ENCODE measurements around the gene SEC11A. TPM values are rescaled to one million over a fixed set of nuclear protein-coding genes. Genes with fewer than 3 reads are reported as not detected.
"Not testable (repeated sequence)": the region's sequence is repeated elsewhere in the genome, so short reads cannot be mapped to it uniquely, and the experiment has no call there.

Gene SEC11A
- total and polyA plus RNA-seq, 4 donors, result 56.7 to 90.2 (median 71.3) TPM

- TF ChIP-seq EGR1 (IDR thresholded peaks at IDR 0.05; ENCODE audit: low read depth in 2 of 2), result no peak
Observed at GRCh38 chr15:84752195-84752594, 36.3 kb upstream of the SEC11A start (continued).

GRCh38 chr15:84751721-84752120 lies 35.8 kb upstream of the SEC11A start:
- 70% methylated on average over 6 of the region's 6 CpGs for WGBS
- not testable (repeated sequence) for H3K4me3 ChIP-seq (ENCODE audit: low read depth in 1 of 3, low read length in 3 of 3); H3K9ac ChIP-seq (ENCODE audit: low read depth in 1 of 2, low read length in 2 of 2); H3K27me3 ChIP-seq (ENCODE audit: control insufficient read depth in 4 of 4, insufficient read depth in 4 of 4, low read length in 3 of 4); DNase-seq (ENCODE audit: low spot score); H3K9me3 ChIP-seq (ENCODE audit: control insufficient read depth in 4 of 4, low read length in 3 of 4); H3K36me3 ChIP-seq (ENCODE audit: control insufficient read depth in 4 of 4, insufficient read depth in 3 of 4, low read depth in 1 of 4, low read length in 3 of 4)
- peak overlapping the region in 1 of 2 donors; percentile 63 for H3K27ac ChIP-seq (ENCODE audit: low read depth in 1 of 2, low read length in 2 of 2)
- H3K4me1 ChIP-seq (ENCODE audit: control insufficient read depth in 4 of 4, insufficient read depth in 4 of 4, low read length in 3 of 4), result peaks cover 26 to 75% (median 57%) of the 10 kb centered on the region in 4 donors

DNA sequence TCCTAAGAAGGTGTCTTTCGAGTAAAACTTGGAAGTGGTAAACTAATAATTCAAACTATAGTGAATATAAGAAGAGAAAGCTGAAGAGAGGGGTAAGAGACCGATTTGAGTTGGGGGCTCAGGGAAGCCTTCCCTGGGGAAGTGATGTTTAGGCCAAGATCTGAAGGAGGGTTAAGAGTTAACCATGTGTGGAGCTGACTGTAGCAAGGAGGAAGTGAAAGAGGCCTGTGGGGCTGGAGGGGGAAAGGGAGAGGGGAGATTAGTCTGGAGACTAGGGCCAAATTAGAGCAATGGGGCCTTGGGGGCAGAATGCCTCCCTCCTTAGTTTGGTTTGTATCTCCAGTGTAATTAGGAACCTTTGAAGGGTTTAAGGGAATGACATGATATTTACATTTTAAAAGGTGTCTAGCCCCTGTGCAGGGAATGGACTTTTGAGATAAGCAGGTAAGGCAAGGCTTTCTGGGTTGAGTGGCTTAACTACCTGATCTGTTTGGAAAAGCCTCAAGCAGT lies 34.7 kb upstream of the SEC11A start:
- DNase-seq (ENCODE audit: low spot score), result no peak

GRCh38 chr15:84749111-84749991 lies 33.4 kb upstream of the SEC11A start:
- H3K9me3 ChIP-seq (ENCODE audit: control insufficient read depth in 4 of 4, low read length in 3 of 4), result no peaks in the 10 kb centered on the region
- peak overlapping the region; percentile 98 to 99 for H3K27ac ChIP-seq (ENCODE audit: low read depth in 1 of 2, low read length in 2 of 2)
- peaks cover 16 to 60% (median 41%) of the 10 kb centered on the region in 4 donors for H3K4me1 ChIP-seq (ENCODE audit: control insufficient read depth in 4 of 4, insufficient read depth in 4 of 4, low read length in 3 of 4)
- WGBS, result under 1% methylated on average over 15 of the region's 15 CpGs
- peak overlapping the region; percentile 91 to 93 for H3K9ac ChIP-seq (ENCODE audit: low read depth in 1 of 2, low read length in 2 of 2)
- peak overlapping the region; percentile 75 to 94 (median 88) for H3K4me3 ChIP-seq (ENCODE audit: low read depth in 1 of 3, low read length in 3 of 3)
- DNase-seq (ENCODE audit: low spot score), result peak; percentile 64
- no peaks in the 10 kb centered on the region for H3K36me3 ChIP-seq (ENCODE audit: control insufficient read depth in 4 of 4, insufficient read depth in 3 of 4, low read depth in 1 of 4, low read length in 3 of 4)
- peak; percentile 12 for TF ChIP-seq SP1 (IDR thresholded peaks at IDR 0.05)
- TF ChIP-seq, protein P1, sequence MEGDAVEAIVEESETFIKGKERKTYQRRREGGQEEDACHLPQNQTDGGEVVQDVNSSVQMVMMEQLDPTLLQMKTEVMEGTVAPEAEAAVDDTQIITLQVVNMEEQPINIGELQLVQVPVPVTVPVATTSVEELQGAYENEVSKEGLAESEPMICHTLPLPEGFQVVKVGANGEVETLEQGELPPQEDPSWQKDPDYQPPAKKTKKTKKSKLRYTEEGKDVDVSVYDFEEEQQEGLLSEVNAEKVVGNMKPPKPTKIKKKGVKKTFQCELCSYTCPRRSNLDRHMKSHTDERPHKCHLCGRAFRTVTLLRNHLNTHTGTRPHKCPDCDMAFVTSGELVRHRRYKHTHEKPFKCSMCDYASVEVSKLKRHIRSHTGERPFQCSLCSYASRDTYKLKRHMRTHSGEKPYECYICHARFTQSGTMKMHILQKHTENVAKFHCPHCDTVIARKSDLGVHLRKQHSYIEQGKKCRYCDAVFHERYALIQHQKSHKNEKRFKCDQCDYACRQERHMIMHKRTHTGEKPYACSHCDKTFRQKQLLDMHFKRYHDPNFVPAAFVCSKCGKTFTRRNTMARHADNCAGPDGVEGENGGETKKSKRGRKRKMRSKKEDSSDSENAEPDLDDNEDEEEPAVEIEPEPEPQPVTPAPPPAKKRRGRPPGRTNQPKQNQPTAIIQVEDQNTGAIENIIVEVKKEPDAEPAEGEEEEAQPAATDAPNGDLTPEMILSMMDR (IDR thresholded peaks at IDR 0.05; ENCODE audit: low read depth, low read length, missing input control), result no peak
- no peak for TF ChIP-seq FOXA2 (IDR thresholded peaks at IDR 0.05)
- TF ChIP-seq MAX (IDR thresholded peaks at IDR 0.05), result no peak
- no peak for TF ChIP-seq YY1 (IDR thresholded peaks at IDR 0.05)
- TF ChIP-seq RXRA (IDR thresholded peaks at IDR 0.05), result peak; percentile 64 to 73
- peak; percentile 80 for TF ChIP-seq REST (IDR thresholded peaks at IDR 0.05)
- TF ChIP-seq NR2F2 (IDR thresholded peaks at IDR 0.05), result peak; percentile 14
- TF ChIP-seq FOXA1 (IDR thresholded peaks at IDR 0.05), result no peak
- TF ChIP-seq EGR1 (IDR thresholded peaks at IDR 0.05; ENCODE audit: low read depth in 2 of 2), result no peak
- TF ChIP-seq HNF4A (conservative IDR thresholded peaks at IDR 0.05), result peak; percentile 36 to 49
- no peak for TF ChIP-seq GABPA (IDR thresholded peaks at IDR 0.05 in 1 of 2, conservative IDR thresholded peaks at IDR 0.05 in 1 of 2)
- no peaks in the 10 kb centered on the region for H3K27me3 ChIP-seq (ENCODE audit: control insufficient read depth in 4 of 4, insufficient read depth in 4 of 4, low read length in 3 of 4)

More for the DNA sequence above, 34.7 kb upstream of the SEC11A start:
- 42% methylated on average over 2 of the region's 2 CpGs for WGBS
- no peak for TF ChIP-seq HNF4A (conservative IDR thresholded peaks at IDR 0.05)
- TF ChIP-seq SP1 (IDR thresholded peaks at IDR 0.05), result no peak
- TF ChIP-seq YY1 (IDR thresholded peaks at IDR 0.05), result no peak
- no peak for TF ChIP-seq JUND (IDR thresholded peaks at IDR 0.05)
- H3K9ac ChIP-seq (ENCODE audit: low read depth in 1 of 2, low read length in 2 of 2), result peak overlapping the region; percentile 51 to 63
- H3K27me3 ChIP-seq (ENCODE audit: control insufficient read depth in 4 of 4, insufficient read depth in 4 of 4, low read length in 3 of 4), result no peaks in the 10 kb centered on the region
- H3K4me3 ChIP-seq (ENCODE audit: low read depth in 1 of 3, low read length in 3 of 3), result peak overlapping the region in 1 of 3 donors; percentile 21
- H3K4me1 ChIP-seq (ENCODE audit: control insufficient read depth in 4 of 4, insufficient read depth in 4 of 4, low read length in 3 of 4), result peaks cover 18 to 70% (median 50%) of the 10 kb centered on the region in 4 donors
- no peaks in the 10 kb centered on the region for H3K36me3 ChIP-seq (ENCODE audit: control insufficient read depth in 4 of 4, insufficient read depth in 3 of 4, low read depth in 1 of 4, low read length in 3 of 4)
- no peaks in the 10 kb centered on the region for H3K9me3 ChIP-seq (ENCODE audit: control insufficient read depth in 4 of 4, low read length in 3 of 4)
- H3K27ac ChIP-seq (ENCODE audit: low read depth in 1 of 2, low read length in 2 of 2), result peak overlapping the region; percentile 45 to 66

Measured in liver (tissue), 9 donors.